K562 (cell line): ENCODE measurements around the gene MPRIP. TPM values are rescaled to one million over a fixed set of nuclear protein-coding genes. Genes with fewer than 3 reads are reported as not detected.
A peak's percentile ranks its signal among the peaks of the same experiment; 100 is the strongest.

Source experiments
- ATAC-seq: fragments of 200-7000 bp; cut with Tn5 transposase; 3 replicates; pipeline ENCODE4 v1.9.1; 2020; ENCODE audit warnings: moderate library complexity
- BruUV-seq: library from RNA; stranded (reverse); fragments of 400-500 nt; replicated peaks from 2 replicates; lab custom pipeline; 2021; lab: Mats Ljungman, UMichigan
- CTCF ChIA-PET: fragments of 300-600 bp; formaldehyde crosslinking; extraction: SDS; loops from one replicate; lab custom pipeline; 2021; ENCODE audit warnings: low intra/inter-chr PET ratio; lab: Yijun Ruan, JAX
- POLR2A ChIA-PET: fragments of 300-600, 350-650 bp; sonication (Branson Sonifier 250); formaldehyde crosslinking; extraction: SDS; loops from one replicate; lab custom pipeline; 2021; ENCODE audit warnings: antibody characterized with exemption, inconsistent platforms; lab: Yijun Ruan, JAX
- DNase-seq, 4 experiments: peaks; one replicate each; pipeline versions ENCODE4 v3.0.0 to v3.0.0-alpha.2; 2011 to 2018; ENCODE audit warnings: low spot score in 3 of 4, mixed read lengths in 3 of 4; ENCODE audit errors: extremely low read depth in 1 of 4
- FAIRE-seq: peaks from 2 replicates; lab custom pipeline; 2011; peaks lifted over from hg19 to GRCh38; lab: Jason Lieb, UNC
- H2AFZ ChIP-seq: 2 replicates; pipeline ENCODE4 v1.6.0; 2011; ENCODE audit warnings: low read depth, low read length, control low read depth, inconsistent platforms
- H3K27ac ChIP-seq: fragments of 200-600 bp; 3 replicates; pipeline ENCODE4 v1.8.0; 2011; ENCODE audit warnings: low read depth, mild to moderate bottlenecking, control low read depth, inconsistent platforms, low read length, moderate library complexity, mixed read lengths; ENCODE audit errors: extremely low read depth
- H3K27me3 ChIP-seq, 2 experiments: fragments of 300-600 bp in 1 of 2; 2 replicates in 1 of 2; 3 replicates in 1 of 2; pipeline versions ENCODE4 v1.6.0 to v1.8.0; 2011; ENCODE audit warnings: inconsistent platforms in 2 of 2, low read length in 2 of 2, mild to moderate bottlenecking in 1 of 2, mixed read lengths in 1 of 2, moderate library complexity in 1 of 2; ENCODE audit not compliant: control insufficient read depth in 2 of 2, insufficient read depth in 2 of 2
- H3K36me3 ChIP-seq: fragments of 300-600 bp; 3 replicates; pipeline ENCODE4 v1.8.0; 2011; ENCODE audit warnings: mild to moderate bottlenecking, low read length, inconsistent platforms; ENCODE audit not compliant: control insufficient read depth, insufficient read depth
- H3K4me1 ChIP-seq, 2 experiments: fragments of 200-600 bp in 1 of 2; replicated peaks in 1 of 2; 2 replicates in 1 of 2; 3 replicates in 1 of 2; pipeline versions ENCODE4 v1.5.1 to v1.8.0; 2011; ENCODE audit warnings: inconsistent platforms in 2 of 2, low read length in 2 of 2, mild to moderate bottlenecking in 1 of 2, mixed read lengths in 1 of 2, moderate library complexity in 1 of 2; ENCODE audit not compliant: control insufficient read depth in 2 of 2, insufficient read depth in 2 of 2
- H3K4me2 ChIP-seq: 2 replicates; pipeline ENCODE4 v1.6.1; 2011; ENCODE audit warnings: low read length, control low read depth, inconsistent platforms, mixed read lengths; ENCODE audit not compliant: insufficient read depth
- H3K4me3 ChIP-seq: fragments of 200-600 bp; sonication (generic), shearing (Covaris generic); 2 replicates; pipeline ENCODE4 v1.5.1; 2016; ENCODE audit warnings: control low read depth, inconsistent platforms
- H3K79me2 ChIP-seq: fragments of 200-600 bp; 3 replicates; pipeline ENCODE4 v1.8.0; 2011; ENCODE audit warnings: low read length, inconsistent platforms; ENCODE audit not compliant: control insufficient read depth, insufficient read depth
- H3K9ac ChIP-seq, 2 experiments: 2 replicates each; pipeline versions ENCODE4 v1.6.0 to v1.6.1; 2011; ENCODE audit warnings: low read depth in 2 of 2, low read length in 2 of 2, control low read depth in 1 of 2, inconsistent platforms in 1 of 2, mild to moderate bottlenecking in 1 of 2, mixed read lengths in 1 of 2; ENCODE audit not compliant: insufficient read depth in 1 of 2
- H3K9me1 ChIP-seq: one replicate; pipeline ENCODE4 v1.6.0; 2011; ENCODE audit warnings: inconsistent platforms, mild to moderate bottlenecking, low read length, moderate library complexity; ENCODE audit not compliant: control insufficient read depth, insufficient read depth
- H3K9me3 ChIP-seq: replicated peaks from 2 replicates; pipeline ENCODE4 v1.5.1; 2011; ENCODE audit warnings: low read depth, low read length, inconsistent platforms; ENCODE audit not compliant: control insufficient read depth, insufficient read depth
- H4K20me1 ChIP-seq: replicated peaks from 2 replicates; pipeline ENCODE4 v1.6.1; 2011; ENCODE audit warnings: low read length, inconsistent platforms, mixed read lengths; ENCODE audit not compliant: control insufficient read depth, insufficient read depth
- CCAR2 ChIP-seq: fragments of 200-400 bp; formaldehyde crosslinking; IDR thresholded peaks from 2 replicates; pipeline ENCODE4 v1.6.1; 2017; ENCODE audit warnings: mild to moderate bottlenecking, low read depth, low read length
- CREB1 ChIP-seq, 2 experiments: sonication (generic) in 1 of 2; formaldehyde crosslinking in 1 of 2; IDR thresholded peaks; 2 replicates each; pipeline versions ENCODE4 v1.6.1 to v1.8.0; 2012 to 2022; ENCODE audit warnings: inconsistent platforms in 1 of 2, mild to moderate bottlenecking in 1 of 2, missing genetic modification reagents in 1 of 2, moderate library complexity in 1 of 2
- CTCF ChIP-seq, 3 experiments: IDR thresholded peaks in 2 of 3; conservative IDR thresholded peaks in 1 of 3; 2 replicates each; pipeline ENCODE4 v1.5.1; 2011 to 2012; ENCODE audit warnings: low read length in 3 of 3, mild to moderate bottlenecking in 3 of 3, control low read depth in 2 of 3, improper control_type of control experiment in 1 of 3, inconsistent platforms in 1 of 3, low read depth in 1 of 3, mixed read lengths in 1 of 3, moderate library complexity in 1 of 3; ENCODE audit not compliant: insufficient read depth in 2 of 3
- KLF10 ChIP-seq: fragments of 250-450 bp; sonication (Bioruptor Pico); IDR thresholded peaks from 2 replicates; pipeline ENCODE4 v1.6.1; 2021; ENCODE audit warnings: matching md5 sums
- TCFL5 ChIP-seq: fragments of 250-450 bp; sonication (Bioruptor Pico); conservative IDR thresholded peaks from 2 replicates; pipeline ENCODE4 v1.6.1; 2021; ENCODE audit warnings: mild to moderate bottlenecking, moderate library complexity, matching md5 sums
- ZBTB33 ChIP-seq: sonication (generic); formaldehyde crosslinking; IDR thresholded peaks from 2 replicates; pipeline ENCODE4 v1.8.1; 2023; ENCODE audit warnings: mild to moderate bottlenecking, missing genetic modification reagents
- ZZZ3 ChIP-seq: fragments of 450-650 bp; IDR thresholded peaks from 2 replicates; pipeline ENCODE4 v1.6.1; 2016; ENCODE audit warnings: antibody characterized with exemption, mild to moderate bottlenecking, moderate library complexity
- WGBS: fragments of 100-300 bp; shearing (Covaris generic); methylation state at CpG from one replicate; pipeline ENCODE4 v1.1.6; 2016; ENCODE audit warnings: low coverage, mixed read lengths; ENCODE audit not compliant: insufficient coverage; ENCODE audit errors: missing lambda C conversion rate; 5-methylcytosine and 5-hydroxymethylcytosine counted together
- in situ Hi-C: fragments of 300-500 bp; cut with MboI; formaldehyde crosslinking; loops from 4 replicates; pipeline ENCODE4 v1.15.0; 2018; ENCODE audit warnings: inconsistent platforms, mixed read lengths
- intact Hi-C: fragments of 100-400 bp; cut with micrococcal nuclease; formaldehyde crosslinking; loops from 2 replicates; pipeline ENCODE4 v1.14.2; 2022
- polyA plus RNA-seq, 8 experiments: library from polyadenylated mRNA; depleted of rRNA in 4 of 8; stranded (reverse) in 5 of 8; unstranded in 3 of 8; fragments of >200 nt; fragmentation: Nextera tagmentation in 2 of 8; fragmentation: Illumina TruSeq in 1 of 8; extraction: Ambion mirVana in 2 of 8; extraction: Trizol in 1 of 8; gene quantifications; 2 replicates each; pipeline versions ENCODE4 v1.2.1 to v1.2.3, GENCODE V29; 2011 to 2014; ENCODE audit warnings: inconsistent platforms in 1 of 8, missing spikeins in 1 of 8
- total RNA-seq, 7 experiments: library from RNA; depleted of rRNA in 6 of 7; stranded (reverse); fragments of >200 nt in 6 of 7; fragmentation: Illumina TruSeq in 2 of 7; extraction: Trizol in 2 of 7; gene quantifications; 2 replicates each; pipeline versions ENCODE4 v1.2.1 to v1.2.3, GENCODE V29; 2011 to 2021; ENCODE audit warnings: low replicate concordance in 1 of 7

The MPRIP gene
- total and polyA plus RNA-seq, 9 of the 15 experiments (the other 6 are each of a cell fraction or from before 2014, with no cell fraction given): 10.0 to 72.6 (median 30.1) TPM

- CTCF ChIA-PET: no interaction called here
- H3K27me3 ChIP-seq: no peaks in the 10 kb centered on the region
- DNase-seq (no peak), ATAC-seq (no peak)
- no peak overlapping the region for H3K9ac ChIP-seq
- no peak overlapping the region for H3K27ac ChIP-seq
- in situ Hi-C loops (no loop called here), intact Hi-C loops (no loop called here)
- H4K20me1 ChIP-seq: no peaks in the 10 kb centered on the region
- no peak overlapping the region for H3K4me3 ChIP-seq
- no peaks in the 10 kb centered on the region for H3K9me3 ChIP-seq
- no TSS peak for BruUV-seq
- peaks cover 3% of the 10 kb centered on the region for H3K9me1 ChIP-seq
- peaks cover 0 to 4% of the 10 kb centered on the region in 2 experiments; a peak in 2 of 5 replicates for H3K4me1 ChIP-seq
- H3K36me3 ChIP-seq: peaks cover 35% of the 10 kb centered on the region; the same call in 2 of the 3 replicates
- no peak overlapping the region for H3K4me2 ChIP-seq
- WGBS: 95% methylated on average over 9 of the region's 25 CpGs
- TF ChIP-seq CCAR2: no peak
- peak; percentile 51; the same call in 1 of the 2 replicates for TF ChIP-seq ZBTB33 (CRISPR knock-in tag)
- TF ChIP-seq, all 486 proteins: peak for 1
- no peak overlapping the region for H2AFZ ChIP-seq
- H3K79me2 ChIP-seq: no peaks in the 10 kb centered on the region
- POLR2A ChIA-PET: interaction anchor here (0.8 kb wide), 1 partner anchor 8 kb away, joined by 3 read pairs; no protein-coding TSS in a partner anchor
- no peak for FAIRE-seq
These were observed 121.9 kb downstream of the MPRIP start for GRCh38 chr17:17164156-17164555.

- ATAC-seq (no peak), DNase-seq (no peak), FAIRE-seq (no peak)
- H3K79me2 ChIP-seq: no peaks in the 10 kb centered on the region
- no TSS peak for BruUV-seq
- H3K27me3 ChIP-seq: no peaks in the 10 kb centered on the region
- H3K4me2 ChIP-seq: no peak overlapping the region
- H3K9ac ChIP-seq: no peak overlapping the region
- no peaks in the 10 kb centered on the region for H3K9me3 ChIP-seq
- H3K9me1 ChIP-seq: peaks cover 3% of the 10 kb centered on the region
- H3K4me3 ChIP-seq: no peak overlapping the region
- CTCF ChIA-PET: no interaction called here
- H3K27ac ChIP-seq: no peak overlapping the region
- no peak overlapping the region for H2AFZ ChIP-seq
- POLR2A ChIA-PET: no interaction called here
- WGBS: 100% methylated on average over 3 of the region's 17 CpGs
- peaks cover 0 to 4% of the 10 kb centered on the region in 2 experiments; a peak in 2 of 5 replicates for H3K4me1 ChIP-seq
- in situ Hi-C loops (no loop called here), intact Hi-C loops (no loop called here)
- peaks cover 32% of the 10 kb centered on the region; the same call in 2 of the 3 replicates for H3K36me3 ChIP-seq
- no peaks in the 10 kb centered on the region for H4K20me1 ChIP-seq
- TF ChIP-seq CTCF (IDR thresholded peaks at IDR 0.05 in 2 of 3, conservative IDR thresholded peaks at IDR 0.05 in 1 of 3; ENCODE audit: insufficient read depth in 2 of 3, low read depth in 1 of 3, low read length in 3 of 3) (no peak), ZBTB33 (CRISPR knock-in tag) (peak; percentile 3; the same call in 1 of the 2 replicates), ZZZ3 (no peak), KLF10 (CRISPR knock-in tag) (no peak), CREB1 (IDR thresholded peaks at IDR 0.05) (no peak), CREB1 (CRISPR knock-in tag; IDR thresholded peaks at IDR 0.05) (no peak), TCFL5 (CRISPR knock-in tag) (no peak)
- TF ChIP-seq, all 486 proteins: peak for 1
These were observed 122.4 kb downstream of the MPRIP start for GRCh38 chr17:17164676-17165075.
